Activated naive CD4-positive, alpha-beta T cell treated with anti-CD3 and anti-CD28 coated beads, Interleukin-2, amount 50 U/mL, for 16 hours (primary cell): ENCODE results near the gene SFXN5.

Source experiments
- DNase-seq: peaks from one replicate; pipeline ENCODE4 v3.0.0-alpha.2; 2020

The SFXN5 gene

DNA sequence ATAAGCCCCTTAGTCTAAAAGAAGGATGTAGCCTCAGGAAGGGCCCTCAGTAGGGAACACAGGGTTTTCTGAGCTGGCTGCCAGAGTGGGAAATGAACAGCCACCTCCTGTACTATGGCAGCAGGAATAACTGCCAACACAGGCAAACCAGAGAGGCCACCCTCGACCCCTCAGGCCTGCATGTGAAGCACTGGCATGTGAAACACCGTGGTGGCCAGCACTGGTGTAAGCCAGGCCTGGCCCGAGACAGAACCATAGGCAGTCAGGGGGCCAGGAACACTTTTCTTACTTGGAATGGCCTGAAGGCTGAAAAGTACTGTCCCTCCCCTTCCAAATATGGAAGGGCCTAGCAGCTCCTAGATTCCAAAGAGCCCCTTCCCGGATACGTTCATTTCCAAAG, 28.2 kb downstream of the SFXN5 start:
- no peak for DNase-seq

DNA sequence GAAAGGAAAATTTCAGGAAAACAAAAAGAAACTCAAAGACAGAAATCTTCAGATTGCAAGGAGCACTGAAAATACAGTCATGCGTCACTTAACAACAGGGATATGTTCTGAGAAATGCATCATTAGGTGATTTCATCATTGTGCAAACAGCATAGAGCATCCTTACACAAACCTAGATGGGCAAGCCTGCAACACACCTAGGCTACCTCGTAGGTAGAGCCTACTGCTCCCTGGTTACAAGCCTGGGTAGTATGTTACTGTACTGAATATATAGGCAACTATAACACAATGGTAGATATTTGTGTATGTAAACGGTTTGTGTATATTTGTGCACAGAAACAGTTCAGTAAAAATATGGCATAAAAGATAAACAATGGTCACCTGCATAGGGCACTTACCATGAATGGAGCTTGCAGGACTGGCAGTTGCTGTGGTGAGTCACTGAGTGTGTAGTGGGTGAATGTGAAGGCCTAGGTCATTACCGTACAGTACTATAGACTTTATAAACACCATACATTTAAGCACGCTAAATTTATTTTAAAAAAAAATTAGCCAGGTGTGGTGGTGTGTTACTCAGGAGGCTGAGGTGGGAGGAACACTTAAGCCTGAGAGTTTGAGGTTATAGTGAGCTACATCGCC, 33.4 kb downstream of the SFXN5 start:
- DNase-seq, result no peak

DNA sequence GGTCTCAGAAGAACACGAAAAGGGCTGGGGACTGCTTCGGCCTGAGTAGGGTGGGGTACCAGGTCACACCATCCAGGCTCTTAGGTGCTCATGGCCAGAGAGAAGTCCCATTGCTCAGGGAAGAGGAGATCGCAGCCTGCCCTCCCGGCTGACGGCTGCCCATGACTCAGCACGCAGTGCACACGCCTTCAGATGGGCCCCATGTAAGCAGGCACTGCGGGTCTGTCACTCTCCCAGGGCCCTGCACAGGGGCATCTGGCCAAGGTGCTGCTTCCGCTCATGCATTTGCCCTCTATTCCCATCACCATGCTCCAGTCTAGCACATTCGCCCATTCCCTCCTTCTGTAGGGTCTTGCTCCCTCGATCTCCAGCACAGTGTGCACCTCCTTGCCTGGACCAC, 34.7 kb downstream of the SFXN5 start:
- DNase-seq, result no peak

DNA sequence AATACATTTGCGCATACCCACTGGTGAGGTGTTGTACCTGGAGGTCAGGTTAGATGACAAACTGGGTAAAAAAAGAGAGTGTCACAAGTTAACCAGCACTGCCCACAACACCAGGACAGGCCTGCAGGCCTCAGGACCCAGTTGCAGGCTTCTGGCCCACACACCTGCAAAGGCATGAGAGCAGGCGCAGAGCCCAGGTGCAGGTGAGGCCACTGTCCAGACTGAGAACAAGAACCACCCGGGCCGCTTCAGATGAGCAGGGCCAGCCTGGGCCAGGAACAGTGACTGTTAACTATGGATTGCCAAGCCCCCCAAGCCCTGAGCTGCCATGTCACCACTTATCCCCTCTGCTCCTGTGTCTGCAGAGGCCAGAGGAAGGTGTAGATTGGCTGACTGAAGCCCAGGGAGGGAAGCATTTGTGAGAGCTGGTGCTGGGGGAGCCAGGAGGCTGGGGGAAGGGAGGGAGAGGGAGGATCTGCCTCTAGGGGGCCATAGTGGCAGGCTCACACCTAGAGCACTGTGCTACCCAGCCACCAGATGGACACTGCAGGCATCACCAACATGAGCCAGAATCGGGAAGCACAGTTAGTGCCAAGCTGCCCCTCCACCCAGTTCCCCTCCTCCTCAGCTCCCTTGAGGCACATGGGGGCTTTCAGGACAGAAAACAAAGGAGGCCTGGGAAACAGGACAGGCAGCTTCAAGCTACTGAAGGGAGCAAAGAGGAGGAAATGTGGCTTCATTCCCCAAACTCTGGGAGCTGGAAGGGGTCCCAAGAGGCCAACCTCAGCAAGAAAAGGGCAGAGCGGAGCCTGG, 35.4 kb downstream of the SFXN5 start:
- no peak for DNase-seq

DNA sequence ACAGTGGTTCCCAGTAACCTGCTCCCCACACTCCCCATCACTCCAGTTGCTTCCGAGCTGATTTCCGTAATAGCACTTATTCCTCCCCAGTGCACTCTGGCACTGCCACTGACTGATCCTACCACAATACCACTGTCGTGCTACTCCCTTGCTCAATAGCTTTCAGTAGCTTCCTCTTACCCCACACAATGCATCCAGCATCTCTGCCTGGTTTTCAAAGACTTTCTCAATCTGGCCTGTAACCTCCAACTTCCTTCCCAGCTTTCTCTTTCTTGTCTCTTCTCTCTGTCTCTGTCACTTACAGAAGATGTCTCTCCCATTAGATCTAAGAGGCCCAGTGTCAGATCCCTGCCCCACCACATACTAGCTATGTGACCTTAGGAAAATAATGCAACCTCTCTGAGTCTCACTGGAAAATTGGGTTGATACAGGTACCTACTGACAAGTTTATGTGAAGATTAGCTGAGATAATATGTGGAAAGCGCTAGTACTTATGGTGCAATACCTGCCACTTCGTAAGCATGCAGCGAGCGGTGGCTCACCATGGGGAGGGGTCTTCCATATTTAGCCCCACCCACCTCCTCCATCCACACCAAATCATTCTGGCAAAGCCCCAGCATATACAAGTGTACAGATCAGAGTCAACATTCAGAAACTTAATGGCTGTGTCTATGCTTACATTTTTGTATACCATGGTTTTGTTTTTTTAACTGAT, 36.7 kb downstream of the SFXN5 start:
- no peak for DNase-seq

DNA sequence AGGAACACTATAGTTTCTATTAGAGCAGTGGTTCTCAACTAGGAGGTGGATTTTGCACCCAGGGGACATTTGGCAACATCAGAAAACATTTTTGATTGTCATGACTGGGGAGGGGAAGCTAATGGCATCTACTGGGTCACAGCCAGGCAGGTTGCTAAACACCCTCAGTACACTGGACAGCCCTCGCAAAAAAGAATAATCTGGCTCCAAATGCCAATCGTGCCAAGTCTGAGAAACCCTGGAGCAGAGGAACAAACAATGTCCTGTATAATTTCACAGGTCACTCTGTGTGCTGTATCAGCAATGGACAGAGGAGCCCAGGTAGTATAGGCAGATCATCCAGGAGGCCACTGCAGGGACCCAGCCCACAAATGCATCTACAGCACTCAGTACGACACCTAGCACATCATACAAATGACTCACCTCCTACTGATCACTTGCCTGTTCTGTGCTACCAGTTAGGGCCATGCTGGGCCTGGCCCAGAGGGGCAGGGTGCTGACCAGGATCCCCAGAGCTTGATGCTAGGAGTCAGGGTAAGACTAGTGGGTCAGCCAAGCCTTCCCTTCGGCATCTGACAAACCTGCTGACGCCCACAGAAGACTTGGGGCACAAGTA, 37.6 kb downstream of the SFXN5 start:
- DNase-seq, result no peak

DNA sequence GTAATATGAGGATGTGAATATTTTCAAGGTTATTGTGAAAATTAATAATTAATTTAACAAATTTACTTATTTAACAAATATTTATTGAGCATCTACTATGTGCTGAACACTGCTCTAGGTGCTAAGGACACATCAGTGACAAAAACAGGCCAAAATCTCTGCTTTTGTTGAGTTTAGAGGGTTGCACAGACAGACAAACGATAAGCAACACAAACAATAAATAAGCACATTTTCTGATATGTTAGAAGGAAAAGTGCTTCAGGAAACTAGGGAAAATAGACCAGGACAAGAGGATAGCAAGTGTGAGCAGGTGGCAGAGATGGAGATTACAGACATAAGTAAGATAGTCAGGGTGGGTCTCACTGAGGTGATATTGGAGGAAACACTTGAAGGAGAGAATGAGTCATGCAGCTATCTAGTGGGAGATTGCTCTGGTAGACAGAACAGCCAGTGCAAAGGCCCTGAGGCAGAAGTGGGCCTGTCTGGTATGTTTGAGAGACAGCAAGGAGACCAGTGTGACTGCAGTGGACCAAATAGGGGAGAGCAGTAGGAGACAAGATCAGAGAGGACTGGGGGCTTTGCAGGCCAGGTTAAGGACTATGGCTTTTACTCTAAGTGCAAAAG, 38.3 kb downstream of the SFXN5 start:
- no peak for DNase-seq

DNA sequence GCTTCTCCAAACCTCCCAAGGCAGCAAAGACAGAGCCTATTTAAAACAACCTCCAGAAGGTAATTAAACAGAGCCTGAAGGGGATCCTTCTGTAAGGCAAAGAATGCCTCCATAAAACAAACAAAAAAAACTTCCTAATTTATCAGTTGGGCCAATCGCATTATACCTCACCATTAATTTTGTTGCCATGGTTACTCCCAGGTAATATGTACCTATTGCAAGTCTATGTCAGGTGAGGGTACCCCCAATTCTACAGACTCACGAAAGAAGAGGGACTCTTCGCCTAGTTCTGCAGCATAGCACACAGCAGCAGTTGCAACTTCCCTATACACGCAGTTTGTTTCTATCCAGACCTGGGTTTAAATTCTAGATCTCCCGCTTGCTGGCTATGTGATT, 38.8 kb downstream of the SFXN5 start:
- no peak for DNase-seq

DNA sequence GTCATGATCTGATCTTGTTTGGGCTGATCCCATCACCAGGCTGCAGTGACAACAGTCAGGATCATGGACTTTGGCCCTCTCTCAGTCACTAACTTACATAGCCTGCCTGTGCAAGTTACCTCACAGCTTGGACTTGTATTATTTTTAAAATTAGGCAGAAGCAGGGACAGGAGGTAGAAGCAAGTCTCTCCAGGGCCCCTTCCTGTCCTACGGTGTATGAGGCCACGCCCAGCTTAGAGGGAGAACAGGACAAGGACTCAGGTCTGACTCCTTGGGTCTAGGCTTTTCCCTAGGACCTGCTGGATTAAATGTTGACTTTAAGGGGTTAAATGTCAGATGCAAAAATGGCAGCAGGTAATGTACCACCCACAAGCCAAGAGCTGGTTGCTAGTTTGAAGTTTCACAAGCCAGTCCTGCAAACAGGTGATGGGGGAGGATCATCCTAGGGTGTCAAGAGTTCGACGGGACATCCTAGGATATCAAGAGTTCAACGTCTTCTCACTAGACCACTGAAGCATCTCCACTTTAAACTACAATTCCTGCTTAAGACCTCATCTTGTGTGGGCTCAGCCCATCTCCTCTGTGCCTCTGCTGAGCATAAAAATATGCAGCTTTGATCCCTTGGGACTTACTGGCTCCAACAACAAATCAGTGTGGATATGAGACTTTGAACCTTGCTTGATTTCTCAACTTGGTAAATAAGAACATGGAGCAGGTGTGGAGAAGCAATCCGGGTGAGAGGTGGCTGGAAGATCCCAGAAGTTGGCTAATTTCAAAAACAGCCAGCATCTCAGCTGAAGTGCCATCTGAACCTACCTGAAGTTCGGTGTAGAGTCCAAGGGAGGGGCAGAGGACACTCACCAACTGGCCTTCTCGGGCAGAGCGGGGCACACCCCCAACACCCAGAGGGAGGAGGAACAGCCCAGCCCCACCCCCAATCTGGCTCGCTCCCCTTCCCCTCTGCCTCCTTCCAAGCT, 39.5 kb downstream of the SFXN5 start:
- no peak for DNase-seq

DNA sequence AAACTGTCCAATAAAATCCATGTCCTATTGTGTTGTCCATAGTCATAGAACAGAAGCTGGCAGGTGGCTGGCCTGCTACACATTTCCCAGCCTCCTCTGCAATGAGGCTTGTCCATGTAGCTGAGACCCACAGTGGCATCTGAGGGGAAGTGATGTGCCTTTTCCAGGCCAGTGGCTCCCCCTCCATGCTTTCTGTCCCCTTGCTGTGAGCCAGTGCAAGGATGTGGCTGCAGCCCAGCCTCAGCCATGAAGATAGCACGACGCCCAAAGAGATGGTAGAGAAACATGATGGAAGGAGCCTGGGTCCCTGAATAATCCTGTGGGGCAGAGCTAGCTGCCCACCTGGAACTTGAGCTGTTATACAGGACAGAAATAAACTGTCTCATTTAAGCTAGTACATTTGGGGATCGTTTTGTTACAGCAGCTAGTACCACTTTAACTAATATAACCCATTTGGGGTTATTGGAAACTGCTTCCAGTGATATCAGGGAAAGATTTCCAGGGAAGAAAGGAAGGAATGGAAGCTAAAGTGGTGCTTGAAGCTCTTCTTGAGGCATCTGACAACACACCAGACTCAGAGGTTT, 40.3 kb downstream of the SFXN5 start:
- no peak for DNase-seq

DNA sequence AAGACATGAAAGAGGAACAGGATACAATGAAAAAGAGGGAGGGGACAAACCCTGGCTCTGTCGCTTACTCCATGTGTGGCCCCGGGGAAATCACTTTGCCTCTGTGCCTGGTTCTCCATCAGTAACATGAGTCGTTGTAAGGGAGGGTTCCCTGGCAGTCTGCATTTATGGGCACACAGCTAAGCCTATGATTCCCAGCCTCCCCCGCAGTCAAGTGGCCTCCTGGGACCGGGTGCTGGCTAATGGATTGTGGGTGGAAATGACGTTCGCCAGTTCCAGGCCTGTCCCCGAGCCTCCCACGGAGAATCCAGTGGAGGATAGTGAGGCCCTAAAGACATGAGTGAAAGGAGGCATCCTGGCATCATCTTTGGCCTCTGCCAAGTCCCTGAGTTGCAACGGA, 42.7 kb downstream of the SFXN5 start:
- no peak for DNase-seq

DNA sequence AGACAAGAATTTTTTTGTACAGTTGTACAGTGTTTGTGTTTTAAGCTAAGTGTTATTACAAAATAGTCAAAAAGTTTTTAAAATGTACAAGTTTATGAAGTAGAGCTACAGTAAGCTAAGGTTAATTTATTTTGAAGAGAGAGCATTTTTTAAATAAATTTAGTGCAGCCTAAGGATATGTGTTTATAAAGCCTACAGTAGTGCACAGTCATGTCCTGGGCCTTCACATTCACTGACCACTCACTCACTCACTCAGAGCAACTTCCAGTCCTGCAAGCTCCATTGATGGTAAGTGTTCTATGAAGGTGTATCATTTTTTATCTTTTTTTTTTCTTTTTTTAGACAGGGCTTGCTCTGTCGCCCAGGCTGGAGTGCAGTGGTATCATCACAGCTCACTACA, 44.2 kb downstream of the SFXN5 start:
- no peak for DNase-seq

DNA sequence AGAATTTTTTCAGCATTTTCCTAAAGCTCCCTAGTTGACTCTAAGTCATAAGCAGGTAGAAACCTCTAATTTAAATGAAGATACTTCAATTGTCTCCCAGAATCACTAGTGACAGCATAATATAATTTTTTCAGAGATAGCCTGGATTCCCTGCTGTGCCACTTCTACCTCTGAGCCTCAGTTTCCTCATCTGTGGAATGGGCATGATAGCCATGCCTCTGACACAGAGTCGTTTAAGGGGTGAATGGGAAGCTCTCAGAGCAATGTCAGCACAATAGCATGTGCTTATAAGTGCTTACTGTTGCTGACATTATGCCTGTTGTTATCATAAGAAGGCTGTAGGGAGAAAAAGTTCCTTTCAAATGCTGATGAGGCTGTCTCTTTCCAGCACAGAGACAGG, 48.0 kb downstream of the SFXN5 start:
- DNase-seq, result no peak

DNA sequence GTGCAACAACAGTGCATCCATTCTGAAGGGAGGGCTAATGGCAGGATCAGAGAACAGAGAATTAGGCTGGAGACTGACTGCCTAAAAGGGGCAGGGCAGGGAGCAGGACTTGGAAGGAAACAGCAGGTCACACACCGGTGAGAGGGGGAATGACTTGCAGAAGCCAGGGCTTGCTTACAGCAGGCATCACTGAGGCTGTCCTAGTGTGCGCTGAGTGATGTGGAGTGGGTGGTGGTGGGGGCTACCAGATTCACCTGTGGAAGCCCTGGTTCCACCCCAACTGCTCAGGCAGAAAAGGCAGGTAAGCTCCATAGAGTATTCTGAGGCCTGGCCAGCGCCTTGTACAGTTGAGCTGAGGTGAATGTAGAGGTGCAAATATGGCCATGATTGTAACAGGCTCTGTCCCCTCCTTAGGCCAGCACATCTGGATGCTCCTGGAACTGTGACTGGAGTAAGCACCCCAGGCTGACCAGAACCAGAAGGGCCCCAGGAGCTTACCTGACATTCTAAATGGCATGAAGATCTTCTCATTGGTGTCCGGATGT, 49.4 kb downstream of the SFXN5 start:
- DNase-seq, result no peak

DNA sequence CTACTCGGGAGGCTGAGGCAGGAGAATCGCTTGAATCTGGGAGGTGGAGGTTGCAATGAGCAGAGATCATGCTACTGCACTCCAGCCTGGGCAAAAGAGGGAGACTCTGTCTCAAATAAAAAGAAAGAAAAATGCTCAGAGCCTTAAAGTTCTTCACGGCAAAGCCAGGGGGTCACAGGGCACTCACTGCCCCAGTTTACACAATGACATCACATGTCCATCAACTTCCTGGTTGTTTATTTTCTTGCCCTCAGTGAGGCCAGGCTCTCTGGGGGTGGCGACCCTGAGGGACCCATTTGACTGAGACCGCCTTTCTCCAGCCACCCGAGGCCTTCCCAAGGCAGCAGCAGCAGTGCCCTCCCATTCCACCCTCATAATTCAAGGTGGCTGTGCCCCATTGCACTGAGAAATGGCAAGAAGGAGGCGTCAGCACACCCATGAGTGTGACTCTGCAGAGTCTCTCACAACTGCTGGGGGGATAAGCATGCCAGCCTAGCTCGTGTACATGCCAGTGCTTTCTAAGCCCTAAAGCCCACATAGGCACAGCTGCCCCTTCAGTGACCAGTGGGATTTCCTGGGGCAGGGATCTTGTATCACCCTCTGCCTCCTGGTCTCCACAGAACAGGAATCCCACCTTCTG, 50.0 kb downstream of the SFXN5 start:
- DNase-seq, result no peak

DNA sequence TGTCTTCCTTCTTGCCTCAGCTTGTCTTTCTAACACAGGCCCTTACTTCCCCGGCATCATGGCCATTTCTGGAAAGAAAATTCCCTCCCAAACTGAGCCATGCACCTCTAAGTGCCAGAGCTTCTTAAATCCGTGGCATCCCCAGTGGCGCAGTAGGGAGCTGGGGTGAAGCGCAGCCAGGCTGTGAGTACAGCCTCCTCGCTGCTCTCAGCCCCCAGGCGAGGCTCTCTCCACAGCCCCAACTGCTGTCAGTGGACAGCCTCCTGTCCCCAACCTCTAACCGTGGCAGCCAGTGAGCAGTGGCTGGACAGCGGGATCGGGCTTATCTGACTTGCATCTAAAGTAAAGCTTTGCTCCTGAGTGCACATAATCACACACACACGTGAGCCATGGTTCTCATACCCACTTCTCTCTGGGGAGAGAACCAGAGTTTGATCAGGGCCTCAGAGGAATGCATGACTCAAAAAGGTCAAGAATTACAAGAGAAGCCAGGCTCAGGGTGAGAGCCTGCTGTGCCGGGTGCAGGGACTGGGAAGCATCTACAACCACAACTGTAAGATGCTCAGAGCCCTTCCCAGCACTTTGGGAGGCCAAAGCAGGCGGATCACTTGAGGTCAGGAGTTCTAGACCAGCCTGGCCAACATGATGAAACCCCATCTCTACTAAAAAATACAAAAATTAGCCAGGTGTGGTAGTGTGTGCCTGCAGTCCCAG, 50.7 kb downstream of the SFXN5 start:
- DNase-seq, result no peak

DNA sequence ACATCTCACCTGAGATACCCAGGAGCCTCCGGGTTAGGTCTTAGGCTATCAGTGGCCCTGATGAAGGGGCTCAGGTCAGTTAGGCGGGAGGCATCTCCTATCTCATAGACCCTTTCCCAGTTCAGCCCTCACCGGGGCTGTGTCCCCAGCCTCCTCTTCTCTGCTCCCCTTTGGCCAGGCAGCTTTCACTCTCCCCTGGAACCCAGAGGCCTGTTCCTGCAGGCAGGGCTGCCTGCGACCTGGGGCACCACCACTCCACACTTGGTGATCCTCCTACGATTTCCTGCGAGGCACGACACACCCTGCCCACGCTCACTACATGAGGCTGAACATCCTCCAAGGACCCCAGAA, 51.2 kb downstream of the SFXN5 start:
- no peak for DNase-seq

DNA sequence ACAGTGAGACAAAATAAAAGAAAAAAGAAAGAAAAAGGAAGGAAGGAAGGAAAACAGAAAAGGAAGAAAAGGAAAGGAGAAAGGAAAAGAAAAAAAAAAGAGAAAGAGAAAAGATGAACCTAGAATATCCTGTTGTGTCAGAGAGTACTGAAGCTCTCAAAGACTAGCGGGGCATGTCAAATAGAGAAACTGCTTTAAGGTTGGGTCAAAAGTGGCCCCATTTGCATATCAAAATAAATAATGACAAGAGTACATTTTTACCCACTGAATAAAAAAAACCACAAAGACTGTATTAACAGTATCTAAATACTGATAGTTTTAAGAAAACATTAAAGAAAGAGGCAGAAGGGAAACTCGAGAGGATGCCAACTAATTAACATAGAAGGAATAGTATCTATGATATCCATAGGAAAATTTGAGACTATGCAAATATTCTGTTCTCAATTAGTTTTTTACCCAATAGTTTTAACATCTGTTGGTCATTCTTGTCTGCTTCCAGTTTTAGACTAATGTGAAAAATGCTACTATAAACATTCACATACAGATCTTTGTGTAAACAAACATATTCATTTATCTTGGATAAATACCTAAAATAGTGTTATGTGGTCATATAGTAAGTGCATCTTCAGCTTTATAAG, 53.2 kb downstream of the SFXN5 start:
- no peak for DNase-seq

DNA sequence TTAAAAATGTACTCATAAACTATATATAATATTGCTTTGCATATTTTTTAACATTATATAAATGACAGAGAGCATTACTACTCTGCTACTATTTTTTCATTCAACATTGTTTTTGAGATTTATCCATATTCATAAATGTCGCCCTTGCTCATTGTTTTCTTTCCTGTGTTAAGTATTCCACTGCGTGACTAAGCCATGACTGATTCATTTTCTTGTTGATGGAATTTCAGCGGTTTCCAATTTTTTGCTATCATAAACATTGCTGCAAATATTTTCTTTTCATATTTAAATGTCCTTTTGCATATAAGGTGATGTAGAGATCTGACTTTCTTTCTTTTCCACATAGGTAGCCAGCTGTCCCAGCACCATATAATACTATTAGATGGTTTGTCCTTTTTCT, 57.6 kb downstream of the SFXN5 start:
- no peak for DNase-seq
